K562 (cell line): ENCODE results near the gene NR1D1. TPM values are rescaled to one million over a fixed set of nuclear protein-coding genes. Genes with fewer than 3 reads are reported as not detected.

ENCODE experiments used
- BHLHE40 ChIP-seq: IDR thresholded peaks from 2 replicates; pipeline ENCODE4 v1.6.1; 2011; ENCODE audit warnings: low read length, improper control_type of control experiment
- E2F4 ChIP-seq: sonication (generic); formaldehyde crosslinking; IDR thresholded peaks from 2 replicates; pipeline ENCODE4 v1.8.0; 2022; ENCODE audit warnings: mild to moderate bottlenecking, low read depth, missing genetic modification reagents
- HDAC2 ChIP-seq: fragments of 450-650 bp; IDR thresholded peaks from 2 replicates; pipeline ENCODE4 v1.6.1; 2016; ENCODE audit warnings: mild to moderate bottlenecking
- LARP7 ChIP-seq: fragments of 450-650 bp; IDR thresholded peaks from 2 replicates; pipeline ENCODE4 v1.6.1; 2016
- MGA ChIP-seq: fragments of 450-650 bp; IDR thresholded peaks from 2 replicates; pipeline ENCODE4 v1.6.1; 2016; ENCODE audit warnings: mild to moderate bottlenecking, moderate library complexity
- MIER1 ChIP-seq: fragments of 450-650 bp; IDR thresholded peaks from 2 replicates; pipeline ENCODE4 v1.6.1; 2016; ENCODE audit warnings: antibody characterized with exemption, mild to moderate bottlenecking, low read depth
- MITF ChIP-seq: IDR thresholded peaks from 2 replicates; pipeline ENCODE4 v1.6.1; 2014; ENCODE audit warnings: antibody characterized with exemption
- RBM25 ChIP-seq: fragments of 200-400 bp; formaldehyde crosslinking; IDR thresholded peaks from 2 replicates; pipeline ENCODE4 v1.6.1; 2018; ENCODE audit warnings: low read length, low read depth, moderate library complexity; ENCODE audit not compliant: severe bottlenecking
- RFX5 ChIP-seq: IDR thresholded peaks from 2 replicates; pipeline ENCODE4 v1.6.1; 2011; ENCODE audit warnings: low read depth, mild to moderate bottlenecking, improper control_type of control experiment, low read length
- SAFB2 ChIP-seq: fragments of 200-400 bp; formaldehyde crosslinking; IDR thresholded peaks from 2 replicates; pipeline ENCODE4 v1.6.1; 2018; ENCODE audit warnings: borderline replicate concordance, low read length, low read depth, moderate library complexity; ENCODE audit not compliant: severe bottlenecking
- ZNF277 ChIP-seq: fragments of 250-450 bp; sonication (Bioruptor Pico); IDR thresholded peaks from 2 replicates; pipeline ENCODE4 v1.8.0; 2022; ENCODE audit warnings: inconsistent platforms, mild to moderate bottlenecking, moderate library complexity, borderline replicate concordance
- ZNF311 ChIP-seq: fragments of 250-450 bp; sonication (Bioruptor Pico); IDR thresholded peaks from 2 replicates; pipeline ENCODE4 v1.4.0; 2020; ENCODE audit warnings: mild to moderate bottlenecking, moderate library complexity
- polyA plus RNA-seq, 8 experiments: library from polyadenylated mRNA; depleted of rRNA in 4 of 8; stranded (reverse) in 5 of 8; unstranded in 3 of 8; fragments of >200 nt; fragmentation: Nextera tagmentation in 2 of 8; fragmentation: Illumina TruSeq in 1 of 8; extraction: Ambion mirVana in 2 of 8; extraction: Trizol in 1 of 8; gene quantifications; 2 replicates each; pipeline versions ENCODE4 v1.2.1 to v1.2.3, GENCODE V29; 2011 to 2014; ENCODE audit warnings: inconsistent platforms in 1 of 8, missing spikeins in 1 of 8
- total RNA-seq, 7 experiments: library from RNA; depleted of rRNA in 6 of 7; stranded (reverse); fragments of >200 nt in 6 of 7; fragmentation: Illumina TruSeq in 2 of 7; extraction: Trizol in 2 of 7; gene quantifications; 2 replicates each; pipeline versions ENCODE4 v1.2.1 to v1.2.3, GENCODE V29; 2011 to 2021; ENCODE audit warnings: low replicate concordance in 1 of 7

The NR1D1 gene
- total and polyA plus RNA-seq, 9 of the 15 experiments (the other 6 are each of a cell fraction or from before 2014, with no cell fraction given): 0.25 to 7.7 (median 0.65) TPM

GRCh38 chr17:40122999-40123810, 22.8 kb upstream of the NR1D1 start (continued):
- TF ChIP-seq MGA (no peak), SAFB2 (no peak), MIER1 (no peak), RFX5 (no peak), LARP7 (peak; percentile 34; the same call in 1 of the 2 replicates), MITF (no peak), BHLHE40 (peak; percentile 3; the same call in 1 of the 2 replicates), ZNF277 (CRISPR knock-in tag) (no peak), HDAC2 (peak; percentile 65), ZNF311 (no peak), RBM25 (no peak), E2F4 (CRISPR knock-in tag) (no peak)
